Uterus (tissue), 4 donors: Measurements from ENCODE around the gene BTN2A1. TPM values are rescaled to one million over a fixed set of nuclear protein-coding genes. Genes with fewer than 3 reads are reported as not detected.

Experiments
- DNase-seq, 2 donors: peaks; one replicate each; pipeline ENCODE4 v3.0.0-alpha.2; 2019 to 2020
- H3K27ac ChIP-seq, 2 donors: fragments of 200-600 bp; sonication (generic); 1 replicate in 1 of 2; 2 replicates in 1 of 2; pipeline ENCODE4 v1.5.1; 2016 to 2018
- H3K27me3 ChIP-seq, 2 donors: fragments of 200-600 bp; sonication (generic); one replicate each; pipeline ENCODE4 v1.5.1; 2018 to 2019; ENCODE audit warnings: control low read depth in 1 of 2
- H3K36me3 ChIP-seq, 2 donors: fragments of 200-600 bp; sonication (generic); one replicate each; pipeline ENCODE4 v1.5.1; 2019; ENCODE audit warnings: control low read depth in 1 of 2
- H3K4me1 ChIP-seq, 2 donors: fragments of 200-600 bp; sonication (generic); one replicate each; pipeline ENCODE4 v1.5.1; 2018 to 2019; ENCODE audit warnings: control low read depth in 1 of 2
- H3K4me3 ChIP-seq, 2 donors: fragments of 200-600 bp; sonication (generic); 1 replicate in 1 of 2; 2 replicates in 1 of 2; pipeline ENCODE4 v1.5.1; 2018 to 2019; ENCODE audit warnings: mild to moderate bottlenecking in 1 of 2
- H3K9me3 ChIP-seq, 2 donors: fragments of 200-600 bp; sonication (generic); one replicate each; pipeline ENCODE4 v1.5.1; 2019; ENCODE audit warnings: control low read depth in 1 of 2
- POLR2A ChIP-seq, 2 donors: fragments of 450-650 bp; IDR thresholded peaks; one replicate each; pipeline ENCODE4 v1.6.1; 2016; ENCODE audit warnings: antibody characterized with exemption in 2 of 2, mild to moderate bottlenecking in 1 of 2, moderate library complexity in 1 of 2
- intact Hi-C: fragments of 100-400 bp; cut with DNase I; formaldehyde crosslinking; loops from one replicate; pipeline ENCODE4 v1.15.1; 2023; ENCODE audit warnings: low total_unique reads
- total RNA-seq, 4 donors: library from RNA; depleted of rRNA in 3 of 4; stranded (reverse); fragments of >200 nt in 3 of 4; gene quantifications; one replicate each; pipeline versions ENCODE4 v1.1.0 to v1.2.4, GENCODE V29; 2014 to 2023
- TF ChIP-seq, protein P1 (sequence below), 4 experiments: fragments of 200-600 bp in 2 of 4; fragments of 450-650 bp in 2 of 4; sonication (generic) in 2 of 4; IDR thresholded peaks; one replicate each; pipeline ENCODE4 v1.5.1; 2016 to 2019; ENCODE audit warnings: antibody characterized with exemption in 4 of 4, mild to moderate bottlenecking in 2 of 4, moderate library complexity in 1 of 4
- donor health status: DM: yes; HTN: yes; CAD: no.

The BTN2A1 gene
- total RNA-seq, 4 donors from 2014 or later, result 12.6 to 54.8 (median 26.1) TPM

GRCh38 chr6:26482338-26482737 lies 24.6 kb downstream of the BTN2A1 start:
- Histone ChIP-seq H3K4me1 (no peaks in the 10 kb centered on the region), H3K4me3 (no peak overlapping the region), H3K27ac (no peak overlapping the region), H3K36me3 (no peaks in the 10 kb centered on the region), H3K27me3 (no peaks in the 10 kb centered on the region), H3K9me3 (no peaks in the 10 kb centered on the region)
- no peak for TF ChIP-seq POLR2A (IDR thresholded peaks at IDR 0.05)
- TF ChIP-seq, protein P1, sequence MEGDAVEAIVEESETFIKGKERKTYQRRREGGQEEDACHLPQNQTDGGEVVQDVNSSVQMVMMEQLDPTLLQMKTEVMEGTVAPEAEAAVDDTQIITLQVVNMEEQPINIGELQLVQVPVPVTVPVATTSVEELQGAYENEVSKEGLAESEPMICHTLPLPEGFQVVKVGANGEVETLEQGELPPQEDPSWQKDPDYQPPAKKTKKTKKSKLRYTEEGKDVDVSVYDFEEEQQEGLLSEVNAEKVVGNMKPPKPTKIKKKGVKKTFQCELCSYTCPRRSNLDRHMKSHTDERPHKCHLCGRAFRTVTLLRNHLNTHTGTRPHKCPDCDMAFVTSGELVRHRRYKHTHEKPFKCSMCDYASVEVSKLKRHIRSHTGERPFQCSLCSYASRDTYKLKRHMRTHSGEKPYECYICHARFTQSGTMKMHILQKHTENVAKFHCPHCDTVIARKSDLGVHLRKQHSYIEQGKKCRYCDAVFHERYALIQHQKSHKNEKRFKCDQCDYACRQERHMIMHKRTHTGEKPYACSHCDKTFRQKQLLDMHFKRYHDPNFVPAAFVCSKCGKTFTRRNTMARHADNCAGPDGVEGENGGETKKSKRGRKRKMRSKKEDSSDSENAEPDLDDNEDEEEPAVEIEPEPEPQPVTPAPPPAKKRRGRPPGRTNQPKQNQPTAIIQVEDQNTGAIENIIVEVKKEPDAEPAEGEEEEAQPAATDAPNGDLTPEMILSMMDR (IDR thresholded peaks at IDR 0.05), result no peak
- no peak for DNase-seq
- intact Hi-C loops, result no loop called here

GRCh38 chr6:26483727-26484126 lies 26.0 kb downstream of the BTN2A1 start:
- Histone ChIP-seq H3K27ac (no peak overlapping the region), H3K9me3 (no peaks in the 10 kb centered on the region), H3K4me3 (no peak overlapping the region), H3K4me1 (no peaks in the 10 kb centered on the region), H3K27me3 (no peaks in the 10 kb centered on the region), H3K36me3 (no peaks in the 10 kb centered on the region)
- no peak for TF ChIP-seq POLR2A (IDR thresholded peaks at IDR 0.05)
- TF ChIP-seq, protein P1 (IDR thresholded peaks at IDR 0.05), result no peak
- DNase-seq, result no peak
- intact Hi-C loops, result no loop called here

DNA sequence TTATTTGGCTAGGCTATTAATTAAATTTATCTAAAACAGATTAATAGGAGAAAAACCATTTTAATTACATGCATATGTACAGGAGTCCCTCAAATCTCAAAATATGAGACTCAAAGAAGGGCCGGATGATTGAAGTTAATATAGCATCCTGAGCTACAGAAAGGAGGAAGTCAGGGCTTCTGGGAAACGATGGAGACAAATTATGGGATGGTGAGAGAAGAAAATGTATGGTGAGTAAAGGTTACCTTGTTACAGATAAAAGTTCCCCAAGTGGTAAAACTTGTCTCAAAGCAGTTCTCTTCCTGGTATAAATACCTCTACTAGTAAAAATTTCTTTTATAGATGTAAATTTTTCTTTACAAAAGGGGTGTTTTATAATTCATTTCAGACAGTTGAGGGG lies 26.4 kb downstream of the BTN2A1 start:
- no peak for DNase-seq
- no peaks in the 10 kb centered on the region for H3K9me3 ChIP-seq
- no peaks in the 10 kb centered on the region for H3K27me3 ChIP-seq
- intact Hi-C loops, result no loop called here
- no peak overlapping the region for H3K4me3 ChIP-seq
- H3K36me3 ChIP-seq, result no peaks in the 10 kb centered on the region
- H3K27ac ChIP-seq, result no peak overlapping the region
- no peaks in the 10 kb centered on the region for H3K4me1 ChIP-seq
- TF ChIP-seq, protein P1 (IDR thresholded peaks at IDR 0.05), result no peak
- no peak for TF ChIP-seq POLR2A (IDR thresholded peaks at IDR 0.05)

- Histone ChIP-seq H3K4me3 (no peak overlapping the region), H3K27ac (no peak overlapping the region), H3K27me3 (no peaks in the 10 kb centered on the region), H3K36me3 (no peaks in the 10 kb centered on the region), H3K9me3 (no peaks in the 10 kb centered on the region), H3K4me1 (no peaks in the 10 kb centered on the region)
- intact Hi-C loops, result no loop called here
- no peak for DNase-seq
- no peak for TF ChIP-seq POLR2A (IDR thresholded peaks at IDR 0.05)
- TF ChIP-seq, protein P1 (IDR thresholded peaks at IDR 0.05), result no peak
These were observed 27.5 kb downstream of the BTN2A1 start for GRCh38 chr6:26485112-26485780.

DNA sequence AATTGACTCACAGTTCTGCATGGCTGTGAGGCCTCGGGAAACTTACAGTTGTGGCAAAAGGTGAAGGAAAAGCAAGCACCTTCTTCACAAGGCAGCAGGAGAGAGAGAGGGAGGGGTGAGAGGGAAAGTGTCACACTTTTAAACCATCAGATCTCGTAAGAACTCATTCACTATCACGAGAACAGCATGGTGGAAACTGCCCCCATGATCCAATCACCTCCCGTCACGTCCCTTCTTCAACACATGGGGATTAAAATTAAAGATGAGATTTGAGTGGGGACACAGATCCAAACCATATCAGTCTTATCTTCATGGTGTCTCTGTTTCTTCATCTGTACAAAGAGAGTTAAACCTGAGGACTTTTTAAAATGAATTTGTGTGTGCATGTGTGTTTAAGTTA lies 28.6 kb downstream of the BTN2A1 start:
- no peaks in the 10 kb centered on the region for H3K27me3 ChIP-seq
- H3K4me3 ChIP-seq, result no peak overlapping the region
- intact Hi-C loops, result no loop called here
- no peaks in the 10 kb centered on the region for H3K4me1 ChIP-seq
- no peak overlapping the region for H3K27ac ChIP-seq
- DNase-seq, result no peak
- TF ChIP-seq POLR2A (IDR thresholded peaks at IDR 0.05), result no peak
- TF ChIP-seq, protein P1 (IDR thresholded peaks at IDR 0.05), result no peak
- no peaks in the 10 kb centered on the region for H3K9me3 ChIP-seq
- no peaks in the 10 kb centered on the region for H3K36me3 ChIP-seq
